ENCODE data around the gene JAKMIP2.

DNA sequence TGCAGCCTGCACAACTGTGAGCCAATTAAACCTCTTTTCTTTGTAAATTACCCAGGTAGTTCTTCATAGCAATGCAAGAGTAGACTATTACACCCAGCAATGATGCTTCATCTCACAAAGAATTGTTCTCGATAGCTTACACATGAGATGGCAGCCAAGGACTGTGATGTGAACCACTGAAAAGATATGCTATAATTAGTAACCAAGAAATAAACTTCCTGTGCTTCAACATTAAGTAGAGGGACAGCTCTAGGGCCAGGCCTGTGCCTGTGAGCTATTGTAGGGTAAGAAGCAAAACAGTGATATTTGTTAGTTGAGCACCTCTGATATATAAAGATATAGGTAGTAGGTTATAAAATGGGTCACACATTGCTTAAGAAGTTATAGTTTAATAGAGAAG, 230.9 kb downstream of the JAKMIP2 start:
- TF ChIP-seq, protein P1, sequence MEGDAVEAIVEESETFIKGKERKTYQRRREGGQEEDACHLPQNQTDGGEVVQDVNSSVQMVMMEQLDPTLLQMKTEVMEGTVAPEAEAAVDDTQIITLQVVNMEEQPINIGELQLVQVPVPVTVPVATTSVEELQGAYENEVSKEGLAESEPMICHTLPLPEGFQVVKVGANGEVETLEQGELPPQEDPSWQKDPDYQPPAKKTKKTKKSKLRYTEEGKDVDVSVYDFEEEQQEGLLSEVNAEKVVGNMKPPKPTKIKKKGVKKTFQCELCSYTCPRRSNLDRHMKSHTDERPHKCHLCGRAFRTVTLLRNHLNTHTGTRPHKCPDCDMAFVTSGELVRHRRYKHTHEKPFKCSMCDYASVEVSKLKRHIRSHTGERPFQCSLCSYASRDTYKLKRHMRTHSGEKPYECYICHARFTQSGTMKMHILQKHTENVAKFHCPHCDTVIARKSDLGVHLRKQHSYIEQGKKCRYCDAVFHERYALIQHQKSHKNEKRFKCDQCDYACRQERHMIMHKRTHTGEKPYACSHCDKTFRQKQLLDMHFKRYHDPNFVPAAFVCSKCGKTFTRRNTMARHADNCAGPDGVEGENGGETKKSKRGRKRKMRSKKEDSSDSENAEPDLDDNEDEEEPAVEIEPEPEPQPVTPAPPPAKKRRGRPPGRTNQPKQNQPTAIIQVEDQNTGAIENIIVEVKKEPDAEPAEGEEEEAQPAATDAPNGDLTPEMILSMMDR (IDR thresholded peaks at IDR 0.05): no peak
- TF ChIP-seq POLR2A (IDR thresholded peaks at IDR 0.05) (no peak), EP300 (IDR thresholded peaks at IDR 0.05) (no peak)

All from ovary (tissue), 3 donors.